G401.6 (cell line): Measurements from ENCODE around the gene ATP1B3.
"Not testable (repeated sequence)": the region's sequence is repeated elsewhere in the genome, so short reads cannot be mapped to it uniquely, and the experiment has no call there.

ENCODE experiments used
- FAIRE-seq: peaks from 2 replicates; lab custom pipeline; 2012; peaks lifted over from hg19 to GRCh38; lab: Jason Lieb, UNC

The ATP1B3 gene

DNA sequence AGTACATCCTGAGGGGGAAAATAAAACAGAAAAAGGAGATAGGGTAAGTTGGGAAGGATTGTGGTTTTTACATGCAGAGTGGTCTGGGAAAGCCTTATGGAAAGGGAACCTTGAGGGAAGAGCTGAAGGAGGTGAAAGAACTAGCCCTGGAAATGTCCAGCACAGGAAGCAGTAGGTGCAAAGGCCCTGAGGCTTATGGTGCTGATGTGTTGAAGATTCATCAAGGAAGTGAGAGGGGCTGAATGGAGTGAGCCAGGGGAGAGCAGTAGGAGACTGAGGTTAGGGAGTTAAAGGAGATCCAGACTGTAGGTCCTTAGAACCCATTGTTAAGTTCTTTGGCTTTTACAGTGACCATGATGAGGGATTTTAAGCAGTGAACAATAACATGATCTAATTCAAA, 33.0 kb downstream of the ATP1B3 start:
- FAIRE-seq = no peak

DNA sequence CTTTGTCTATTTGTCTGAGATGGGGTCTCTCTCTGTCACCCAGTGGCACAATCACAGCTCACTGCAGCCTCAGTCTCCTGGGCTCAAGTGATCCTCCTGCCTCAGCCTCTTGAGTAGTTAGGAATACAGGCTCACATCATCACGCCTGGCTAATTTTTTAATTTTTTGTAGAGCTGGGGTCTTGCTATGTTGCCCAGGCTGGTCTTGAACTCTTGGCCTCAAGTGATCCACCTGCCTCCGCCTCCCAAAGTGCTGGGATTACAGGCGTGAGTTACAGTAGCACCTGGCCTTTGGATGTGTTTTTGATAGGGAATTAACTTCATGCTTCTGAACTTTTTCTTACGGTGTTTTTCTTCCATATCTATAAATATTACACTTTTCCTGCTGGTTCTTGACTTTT, 33.5 kb downstream of the ATP1B3 start:
- not testable (repeated sequence) for FAIRE-seq

DNA sequence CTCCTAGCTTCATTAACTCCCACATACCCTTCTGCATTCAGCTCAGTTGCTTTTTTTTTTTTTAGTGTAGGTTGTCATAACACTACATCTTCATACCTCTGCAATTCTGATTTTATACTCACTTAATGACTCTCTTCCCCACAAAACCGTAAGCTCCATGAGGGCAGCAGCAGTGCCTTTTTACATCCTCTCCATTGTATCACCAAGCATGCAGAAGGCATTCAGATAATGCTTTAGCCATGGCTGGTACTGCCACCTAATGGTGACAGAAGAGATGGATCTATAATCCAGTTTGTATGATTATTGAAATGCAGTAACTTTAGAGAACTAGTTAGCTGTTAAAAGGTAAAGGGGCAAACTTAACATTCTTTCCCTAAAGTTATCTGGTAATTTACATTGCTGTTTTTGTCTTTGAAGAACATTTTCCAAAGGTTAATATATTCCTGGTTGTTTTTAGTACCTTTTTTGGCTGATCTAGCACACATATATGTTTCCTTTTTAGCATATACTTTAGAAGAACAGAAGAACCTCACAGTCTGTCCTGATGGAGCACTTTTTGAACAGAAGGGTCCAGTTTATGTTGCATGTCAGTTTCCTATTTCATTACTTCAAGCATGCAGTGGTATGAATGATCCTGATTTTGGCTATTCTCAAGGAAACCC, 36.8 kb downstream of the ATP1B3 start:
- FAIRE-seq = peak; percentile 77

DNA sequence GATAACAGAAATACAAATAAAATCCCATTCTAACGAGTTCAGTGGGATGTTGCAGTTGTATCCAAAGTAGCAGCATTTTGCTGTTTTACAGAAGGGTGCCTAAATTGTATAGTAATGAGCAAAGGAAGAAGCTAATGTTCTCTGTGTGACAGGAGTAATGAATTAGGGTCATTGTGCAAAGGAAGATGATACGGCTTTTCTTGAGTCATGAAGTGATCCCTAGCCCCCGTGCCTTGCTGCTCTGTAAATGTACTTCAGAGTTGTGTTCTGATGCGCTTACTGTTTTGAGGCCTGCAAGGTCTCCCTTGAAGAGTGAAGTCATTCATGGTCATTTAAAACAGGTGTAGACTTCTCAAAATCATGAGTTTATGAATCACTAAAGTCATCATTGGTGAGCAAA, 37.9 kb downstream of the ATP1B3 start:
- no peak for FAIRE-seq

DNA sequence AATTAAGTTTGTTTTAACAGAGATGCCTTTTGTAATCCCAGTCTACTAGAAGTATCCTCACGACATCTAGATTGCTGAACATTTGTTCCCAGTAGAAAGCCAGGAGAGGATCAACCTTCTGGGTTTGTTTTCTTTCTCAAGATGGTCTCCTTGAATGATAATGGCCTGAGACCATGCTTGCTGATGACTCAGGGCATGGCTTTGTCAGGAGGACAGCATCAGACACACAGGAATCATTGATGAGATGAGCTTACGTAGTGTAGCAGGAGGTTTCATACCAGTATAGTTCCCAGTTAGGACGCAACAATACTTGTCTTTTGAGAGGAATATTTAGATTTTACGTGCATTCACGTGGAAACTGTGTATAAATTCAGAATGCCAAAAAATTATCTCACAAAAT, 38.6 kb downstream of the ATP1B3 start:
- FAIRE-seq = no peak

DNA sequence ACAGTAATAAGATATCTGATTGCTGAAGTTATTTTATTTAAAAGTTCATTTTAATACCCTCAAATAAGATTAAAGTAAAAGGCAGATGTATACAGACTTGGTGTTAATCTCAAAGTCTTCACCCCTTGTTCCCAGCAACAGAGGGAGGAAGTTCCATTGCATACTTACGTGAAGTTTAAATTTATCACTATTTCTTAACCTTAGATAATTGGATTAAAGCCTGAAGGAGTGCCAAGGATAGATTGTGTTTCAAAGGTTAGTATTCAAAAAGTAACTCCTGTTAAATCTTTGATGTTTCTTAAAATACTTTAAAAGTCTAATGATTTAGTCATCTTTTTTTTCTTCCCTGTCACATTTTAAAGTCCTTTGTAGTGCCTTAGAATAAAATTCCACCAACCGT, 39.3 kb downstream of the ATP1B3 start:
- no peak for FAIRE-seq

DNA sequence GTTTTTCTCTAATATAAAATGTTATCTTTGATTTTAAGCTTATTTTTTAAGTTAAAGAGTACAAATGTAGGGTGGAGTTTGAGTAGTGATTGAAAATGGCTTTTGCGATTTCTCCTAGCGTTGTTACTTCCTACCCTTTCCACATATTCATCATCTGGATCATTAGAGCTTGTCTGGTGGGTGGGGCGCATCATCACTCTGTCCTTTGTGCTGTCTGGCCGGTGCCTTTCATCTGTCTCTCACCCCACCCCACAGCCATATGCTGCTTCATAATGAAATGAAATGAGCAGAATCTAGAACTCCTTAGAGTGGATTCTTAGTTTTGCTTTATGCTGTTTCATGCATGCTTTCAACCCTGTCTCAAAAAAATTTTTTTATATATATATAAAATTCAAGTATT, 44.3 kb downstream of the ATP1B3 start:
- FAIRE-seq = no peak

DNA sequence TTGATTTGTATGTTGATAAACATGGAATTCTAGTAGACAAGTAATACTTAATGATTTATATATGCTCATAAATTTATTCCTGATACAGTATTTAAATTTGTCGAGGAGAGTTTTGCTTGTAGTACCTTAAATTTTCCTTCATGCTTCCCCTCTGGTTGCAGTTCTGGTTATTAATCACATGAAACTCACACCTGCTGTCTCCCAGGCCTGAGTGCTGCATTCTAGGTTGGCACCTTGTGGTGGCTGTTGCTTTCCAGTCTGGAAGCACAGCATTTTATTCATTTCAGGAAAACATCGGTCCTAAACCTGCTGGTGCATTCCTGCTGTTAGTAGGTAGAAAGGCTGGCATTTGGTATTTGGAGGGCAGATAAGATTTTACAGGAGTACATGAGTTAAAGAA, 44.9 kb downstream of the ATP1B3 start:
- no peak for FAIRE-seq

DNA sequence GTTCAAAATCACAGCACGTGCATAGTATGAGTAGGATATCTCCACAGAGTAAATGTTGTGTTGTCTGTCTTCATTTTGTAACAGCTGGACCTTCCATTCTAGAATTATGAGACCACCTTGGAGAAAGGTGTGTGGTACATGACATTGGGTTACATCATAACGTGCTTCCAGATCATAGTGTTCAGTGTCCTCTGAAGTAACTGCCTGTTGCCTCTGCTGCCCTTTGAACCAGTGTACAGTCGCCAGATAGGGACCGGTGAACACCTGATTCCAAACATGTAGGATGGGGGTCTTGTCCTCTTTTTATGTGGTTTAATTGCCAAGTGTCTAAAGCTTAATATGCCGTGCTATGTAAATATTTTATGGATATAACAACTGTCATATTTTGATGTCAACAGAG, 49.2 kb downstream of the ATP1B3 start:
- not testable (repeated sequence) for FAIRE-seq

DNA sequence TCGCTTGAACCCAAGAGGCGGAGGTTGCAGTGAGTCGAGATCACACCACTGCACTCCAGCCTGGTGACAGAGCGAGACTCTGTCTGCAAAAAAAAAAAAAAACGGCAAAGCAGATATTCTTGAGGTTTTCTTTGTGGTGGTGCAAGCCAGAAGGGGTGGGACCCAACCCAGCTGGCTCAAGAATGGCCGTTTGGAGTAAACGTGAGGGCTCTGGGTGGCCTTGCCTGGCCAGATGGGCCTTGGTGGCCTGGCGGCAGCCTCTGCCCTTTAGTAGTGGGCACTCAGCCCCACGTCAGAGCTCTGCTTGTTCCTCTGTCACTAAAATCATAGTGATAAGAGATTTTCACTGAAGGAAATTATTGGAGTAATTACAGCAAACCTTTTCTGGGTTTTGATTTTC, 50.5 kb downstream of the ATP1B3 start:
- FAIRE-seq = no peak

DNA sequence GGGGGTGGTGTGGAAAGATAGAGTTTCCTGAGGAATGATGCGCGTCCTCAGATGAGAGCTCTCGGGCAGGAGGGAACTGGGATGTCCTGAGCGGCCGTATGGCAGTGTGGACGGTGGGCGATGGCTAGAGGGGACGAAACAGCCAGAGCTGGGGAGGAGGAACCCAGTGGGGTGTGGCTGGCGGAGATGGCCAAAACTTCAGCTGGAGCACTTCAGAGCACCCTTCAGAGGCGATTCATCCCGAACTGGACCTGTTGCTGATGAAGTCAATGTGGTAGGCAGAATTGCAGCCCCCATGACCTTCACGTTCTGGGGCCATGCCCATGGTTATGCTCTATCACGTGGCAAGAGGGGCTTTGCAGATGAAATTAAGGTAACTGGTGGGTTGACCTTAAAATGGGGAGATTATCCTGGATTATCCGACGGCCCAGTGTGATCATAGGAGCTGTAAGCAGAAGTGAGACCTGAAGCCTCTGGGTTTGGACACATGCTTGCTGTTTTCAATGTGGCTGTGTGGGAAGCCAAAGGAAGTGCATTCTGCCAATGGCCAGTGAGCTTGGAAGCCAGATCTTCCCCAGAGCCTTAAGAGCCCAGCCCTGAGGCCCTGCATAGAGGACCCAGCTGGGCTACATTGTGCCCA, 52.3 kb downstream of the ATP1B3 start:
- no peak for FAIRE-seq

DNA sequence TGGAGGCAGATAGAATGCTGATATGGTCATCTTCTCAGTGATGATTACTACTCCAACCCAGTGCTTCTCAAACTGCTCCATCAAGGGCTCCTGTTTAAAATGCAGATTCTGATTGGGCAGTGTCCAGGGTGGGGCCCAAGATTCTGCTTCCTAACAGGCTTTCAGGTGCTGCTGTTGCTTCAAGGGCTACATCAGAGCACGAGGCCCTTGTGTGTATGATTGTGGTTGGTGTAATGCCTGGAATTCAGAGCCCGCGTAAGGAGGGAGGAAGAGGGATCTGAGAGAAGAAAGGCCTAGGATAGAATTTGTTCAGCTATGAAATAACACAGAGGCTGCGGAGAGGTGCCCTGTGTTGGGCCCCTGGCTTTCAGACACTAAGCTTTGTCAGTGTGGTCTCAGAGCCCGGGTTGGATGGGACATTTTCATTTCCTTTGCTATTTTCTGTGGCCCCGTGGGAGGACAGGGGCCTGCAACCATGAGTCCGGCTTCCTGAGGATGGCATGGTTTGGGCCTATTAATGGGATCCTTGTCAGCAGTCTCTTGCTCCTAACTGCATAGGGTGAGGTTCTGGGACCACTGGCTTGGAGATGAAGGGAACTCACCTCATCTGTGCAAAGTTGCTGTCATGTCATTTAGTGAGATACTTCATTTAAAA, 53.0 kb downstream of the ATP1B3 start:
- no peak for FAIRE-seq

DNA sequence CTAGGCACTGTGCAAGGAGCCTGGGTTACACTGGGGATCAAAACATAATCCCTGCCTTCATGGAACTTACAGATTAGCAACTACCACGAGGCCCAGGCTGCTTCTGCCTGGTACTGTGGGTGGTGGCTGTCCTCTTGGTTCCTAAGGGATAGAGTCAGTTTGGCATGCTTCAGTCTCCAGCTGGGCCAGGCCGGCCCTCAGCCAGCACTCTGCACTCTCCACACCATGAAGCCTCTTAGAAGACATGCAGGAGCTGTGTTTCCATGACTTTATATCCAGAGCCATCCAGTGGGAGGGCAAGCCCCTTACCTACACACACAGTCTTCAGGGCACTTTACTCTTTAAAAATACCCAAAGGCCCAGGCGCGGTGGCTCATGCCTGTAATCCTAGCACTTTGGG, 54.4 kb downstream of the ATP1B3 start:
- FAIRE-seq = no peak

DNA sequence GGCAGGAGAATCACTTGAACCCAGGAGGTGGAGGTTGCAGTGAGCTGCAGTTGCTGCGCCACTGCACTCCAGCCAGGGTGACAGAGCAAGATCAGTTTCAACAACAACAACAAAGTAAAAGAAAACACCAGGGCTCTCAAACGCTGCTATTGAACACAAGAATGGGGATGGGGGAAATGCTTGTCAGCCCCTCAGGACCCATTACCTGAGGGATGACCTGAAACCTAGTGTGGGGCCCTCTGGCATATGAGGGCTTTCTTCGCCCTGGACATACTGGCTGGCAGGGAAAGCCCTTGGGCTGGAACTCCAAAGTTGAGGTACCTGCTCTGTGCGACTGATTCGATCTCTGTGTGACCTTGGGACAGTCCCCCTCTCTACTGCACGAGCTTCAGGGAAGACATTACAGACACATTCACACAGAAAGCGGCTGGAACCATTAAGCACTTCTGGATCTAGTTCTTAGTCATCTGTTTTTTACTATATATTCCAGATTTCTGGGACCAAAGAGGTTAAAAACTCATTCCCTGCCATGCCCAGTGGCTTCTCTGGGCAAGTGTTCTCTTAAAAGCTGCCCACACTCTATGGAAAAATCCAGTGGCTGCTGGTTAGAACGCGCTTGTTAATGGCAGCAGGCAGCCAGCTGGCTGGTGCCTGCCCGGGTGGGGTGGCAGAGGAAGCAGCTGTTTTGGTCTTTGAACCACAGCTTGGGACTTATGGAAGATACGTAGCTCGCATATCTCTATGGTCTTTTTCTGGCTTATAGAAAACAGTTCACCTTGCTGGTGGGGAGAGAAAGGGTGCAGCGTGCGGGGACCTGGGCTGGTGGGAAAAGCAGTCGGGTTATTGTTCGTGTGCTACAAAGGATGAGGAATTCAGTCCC, 57.2 kb downstream of the ATP1B3 start:
- no peak for FAIRE-seq

DNA sequence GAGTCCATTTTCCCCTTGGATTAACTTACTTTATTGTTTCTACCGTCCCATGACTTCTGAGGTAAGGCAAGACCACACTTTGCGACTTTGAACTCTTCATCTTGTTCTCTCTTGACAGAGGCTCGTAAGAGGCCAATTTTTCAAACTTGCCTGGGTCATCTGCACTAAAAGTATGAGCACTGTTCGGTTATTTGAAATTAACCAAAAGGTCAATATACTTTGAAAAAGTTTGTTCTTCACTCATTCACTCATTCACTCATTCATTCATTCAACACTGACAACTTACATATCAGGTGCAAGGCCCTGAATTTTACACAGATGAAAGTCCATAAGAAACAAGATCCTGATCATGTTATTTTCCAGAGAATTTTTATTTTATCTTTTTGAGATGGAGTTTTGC, 57.9 kb downstream of the ATP1B3 start:
- FAIRE-seq = no peak

DNA sequence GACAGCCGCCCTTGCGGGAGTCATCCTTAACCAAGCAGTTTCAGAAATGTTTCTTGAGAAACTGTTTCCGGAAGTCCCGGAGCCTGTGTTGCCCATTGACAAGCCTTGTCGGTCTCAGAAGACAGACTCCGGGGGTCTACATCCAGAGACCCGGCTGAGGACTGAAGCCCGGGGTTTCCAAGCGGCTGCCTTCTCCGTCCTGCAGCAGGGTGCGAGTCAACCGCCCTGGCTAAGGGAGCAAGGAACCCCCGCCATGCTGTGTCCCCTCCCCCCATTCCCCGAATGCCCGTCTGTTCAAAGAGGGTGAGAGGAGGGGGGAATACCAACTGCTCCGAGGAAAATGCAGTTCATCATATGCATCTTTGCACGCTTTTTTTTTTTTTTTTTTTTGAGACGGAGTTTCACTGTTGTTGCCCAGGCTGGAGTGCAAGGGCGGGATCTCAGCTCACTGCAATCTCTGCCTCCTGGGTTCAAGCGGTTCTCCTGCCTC, 61.6 kb downstream of the ATP1B3 start:
- FAIRE-seq = no peak

DNA sequence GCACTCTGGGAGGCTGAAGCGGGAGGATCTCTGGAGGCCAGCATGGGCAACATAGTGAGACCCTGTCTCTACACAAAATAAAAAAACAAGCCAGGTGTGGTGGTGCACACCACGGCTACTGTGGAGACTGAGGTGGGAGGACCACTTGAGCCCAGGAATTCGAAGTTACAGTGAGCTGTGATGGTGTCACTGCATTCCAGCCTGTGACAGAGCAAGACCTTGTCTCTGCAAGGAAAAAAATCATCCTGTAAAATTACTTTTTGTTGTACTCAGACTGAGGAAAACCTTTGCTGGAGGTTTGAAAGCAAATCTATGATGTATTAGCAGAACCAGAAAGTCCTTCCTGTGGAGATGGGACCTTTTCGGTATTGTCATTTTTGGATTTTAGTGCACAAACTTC, 63.3 kb downstream of the ATP1B3 start:
- no peak for FAIRE-seq

DNA sequence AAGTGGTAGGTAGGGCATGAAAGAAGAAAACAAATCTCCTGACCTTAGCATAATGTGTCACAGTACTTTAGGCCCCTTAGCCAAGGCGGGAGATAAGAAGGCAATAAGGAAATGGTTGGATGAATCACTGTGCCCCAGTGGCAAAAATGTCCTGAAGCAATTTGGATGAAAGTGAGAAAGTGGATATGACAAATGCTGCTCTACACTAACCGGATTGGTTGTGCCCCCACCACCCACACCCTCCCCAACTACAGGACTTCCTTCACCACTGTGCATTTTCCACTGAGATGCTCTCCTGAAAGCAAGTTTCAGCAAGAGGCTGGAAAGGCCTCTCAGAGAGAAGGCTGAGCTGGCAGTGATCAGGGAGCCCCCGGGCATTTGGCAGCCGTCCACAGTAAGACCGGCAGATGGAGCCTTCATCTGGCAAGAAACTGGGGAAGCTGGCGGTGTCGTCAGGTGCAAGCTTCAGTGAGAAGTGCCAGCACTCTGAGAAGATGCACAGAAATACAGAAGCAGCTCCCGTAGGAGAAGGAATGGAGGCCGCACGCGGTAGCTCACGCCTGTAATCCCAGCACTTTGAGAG, 63.8 kb downstream of the ATP1B3 start:
- FAIRE-seq = no peak

DNA sequence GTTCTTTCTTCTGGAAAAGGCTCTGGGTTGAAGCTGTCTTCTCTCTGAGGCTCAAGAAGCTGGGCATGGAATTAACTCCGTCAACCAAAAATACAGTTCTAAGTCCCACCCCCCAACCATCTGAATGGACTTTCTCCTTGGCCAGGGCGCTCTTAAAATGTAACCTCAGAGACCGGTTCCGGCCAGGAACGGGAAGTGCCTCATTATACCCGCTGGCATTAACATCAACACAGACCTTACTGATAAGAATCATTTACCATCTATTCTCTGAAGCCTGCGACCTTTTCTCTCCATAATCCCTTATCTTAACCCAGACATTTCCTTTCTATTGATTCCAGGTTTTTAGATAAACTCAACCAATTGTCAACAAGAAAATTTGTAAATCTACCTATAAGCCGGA, 64.7 kb downstream of the ATP1B3 start:
- FAIRE-seq = no peak

DNA sequence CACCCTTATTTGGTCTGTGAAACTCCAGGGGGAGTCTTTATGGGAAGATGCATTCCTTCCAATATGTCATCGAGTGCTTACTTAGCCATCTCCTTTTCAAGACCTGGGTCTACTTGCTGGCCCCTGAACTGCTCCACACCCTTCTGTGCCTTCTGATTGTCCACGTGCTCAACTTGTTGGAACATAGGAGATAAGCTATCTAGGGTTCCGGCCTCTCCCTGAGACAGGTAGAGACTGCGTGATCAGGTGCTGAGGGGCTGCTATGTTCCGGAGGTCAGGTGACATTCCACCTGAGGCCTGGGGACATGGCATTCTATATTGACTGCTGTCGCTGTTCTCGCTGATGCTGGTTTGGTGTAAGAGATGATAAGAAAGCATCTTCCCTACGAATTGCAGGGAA, 65.6 kb downstream of the ATP1B3 start:
- FAIRE-seq = no peak

DNA sequence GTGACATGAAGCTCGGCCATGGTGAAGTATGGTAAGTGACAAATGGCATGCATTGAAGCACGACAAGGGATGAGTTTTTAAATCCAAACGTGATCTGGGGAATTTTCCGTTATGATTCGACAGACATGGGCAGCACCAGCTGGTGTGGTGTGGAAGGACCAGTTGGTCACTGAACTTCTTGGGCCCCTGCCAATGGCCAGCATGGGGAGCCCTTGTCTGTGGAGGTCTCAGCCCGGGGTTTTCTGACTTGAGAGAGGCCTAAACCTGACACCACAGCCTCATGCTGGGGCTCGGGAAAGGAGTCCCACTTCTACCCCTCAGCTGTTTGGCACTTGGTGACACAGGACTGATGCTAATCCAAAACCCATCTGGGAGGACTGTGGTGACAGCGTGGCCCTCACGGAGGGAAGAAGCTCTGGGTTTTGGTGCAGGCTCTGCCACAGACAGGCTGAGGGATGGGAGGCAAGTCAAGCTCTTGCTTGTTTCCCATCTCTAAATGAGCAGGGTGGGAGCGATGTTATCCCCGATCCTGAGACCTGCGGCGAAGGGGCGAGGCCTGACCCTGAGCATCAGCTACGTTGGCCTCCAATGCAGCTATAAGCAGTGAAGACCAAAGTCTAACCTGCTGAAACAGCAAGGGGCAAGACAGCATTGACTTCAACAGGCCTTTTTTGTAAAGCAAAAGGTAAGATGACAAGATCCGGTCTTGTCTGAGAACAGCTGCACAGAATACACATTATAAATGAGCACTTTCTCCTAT, 69.5 kb downstream of the ATP1B3 start:
- no peak for FAIRE-seq

DNA sequence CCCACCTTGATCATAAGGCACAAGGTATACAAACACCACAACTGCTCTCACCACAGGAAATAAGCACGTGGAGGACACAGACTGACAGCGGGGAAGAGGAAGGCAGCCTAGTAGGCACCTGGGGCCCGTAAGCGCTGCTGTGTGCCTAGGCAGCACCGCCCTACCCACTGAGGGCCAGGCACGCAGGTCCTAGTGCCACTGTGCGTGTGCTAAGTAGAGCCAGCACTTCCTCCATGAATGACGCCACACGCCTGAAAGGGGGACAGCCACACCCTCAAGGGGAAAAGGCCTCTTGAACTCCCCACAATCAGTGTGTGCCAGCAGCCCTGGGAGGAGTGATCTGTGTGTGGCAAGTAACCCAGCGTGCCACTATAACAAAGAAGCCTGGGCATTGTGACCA, 73.0 kb downstream of the ATP1B3 start:
- FAIRE-seq = no peak
